SK-N-SH treated with all-trans-retinoic acid at 6 μM for 48 hours (cell line): ENCODE measurements around the gene ARL16.

Experiments
- SNAI2 ChIP-seq: fragments of 250-450 bp; sonication (Bioruptor Pico); IDR thresholded peaks from 2 replicates; pipeline ENCODE4 v1.5.0; 2020; ENCODE audit warnings: mild to moderate bottlenecking, moderate library complexity
- ZNF70 ChIP-seq: fragments of 450-650 bp; formaldehyde crosslinking; IDR thresholded peaks from 2 replicates; pipeline ENCODE4 v1.5.0; 2020; ENCODE audit warnings: mild to moderate bottlenecking, moderate library complexity
- TF ChIP-seq, protein P1 (sequence below): fragments of 250-450 bp; sonication (Bioruptor Pico); IDR thresholded peaks from 2 replicates; pipeline ENCODE4 v1.8.0; 2021; ENCODE audit warnings: low read depth, mild to moderate bottlenecking, moderate library complexity, borderline replicate concordance
- TF ChIP-seq, protein P2 (sequence below): fragments of 250-450 bp; sonication (Bioruptor Pico); IDR thresholded peaks from 2 replicates; pipeline ENCODE4 v1.8.0; 2020; ENCODE audit warnings: mild to moderate bottlenecking, moderate library complexity, borderline replicate concordance
- TF ChIP-seq, protein P3 (sequence below): fragments of 250-450 bp; sonication (Bioruptor Pico); IDR thresholded peaks from 2 replicates; pipeline ENCODE4 v1.5.1; 2020; ENCODE audit warnings: low read depth, mild to moderate bottlenecking, moderate library complexity

DNA sequence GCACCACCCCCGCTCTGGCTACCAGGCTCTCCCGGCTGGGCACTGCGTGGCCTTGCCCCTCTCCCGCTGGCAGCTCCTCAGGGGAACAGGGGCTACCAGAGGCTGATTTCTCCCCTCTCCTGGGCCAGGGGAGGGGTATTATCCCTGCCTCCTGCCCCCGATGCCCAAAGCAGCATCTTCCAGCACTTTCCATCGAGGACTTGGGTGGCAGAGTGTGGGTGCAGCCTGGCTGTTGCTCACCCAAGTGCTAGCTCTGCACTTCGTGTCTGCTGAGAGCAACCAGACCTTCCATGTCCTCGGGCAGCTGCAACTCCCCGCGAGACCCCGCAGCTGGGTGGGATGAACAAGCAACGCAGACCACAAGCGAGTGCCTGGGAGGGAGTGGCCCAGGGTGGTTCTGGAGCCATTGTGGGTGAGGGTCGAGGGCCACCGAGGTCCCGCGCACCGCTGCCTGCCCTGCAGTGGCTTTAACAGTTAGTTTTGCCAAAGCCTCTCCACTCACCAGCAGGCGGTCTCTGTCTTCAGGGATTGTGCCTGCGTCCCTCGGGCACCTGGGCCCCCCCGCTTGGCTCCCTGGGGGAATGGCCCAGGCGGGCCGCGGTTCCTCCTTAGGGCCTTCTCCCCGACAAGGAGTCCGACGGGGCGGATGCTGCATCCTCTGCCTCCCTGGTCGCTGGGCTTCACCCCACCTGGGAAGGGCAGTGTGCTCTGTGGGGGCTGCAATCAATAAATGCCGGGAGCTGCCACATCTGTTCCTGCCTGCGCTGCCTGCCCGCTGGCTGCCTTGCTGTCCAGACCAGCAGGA is 36.9 kb upstream of the ARL16 start:
- TF ChIP-seq ZNF70 (CRISPR knock-in tag) (no peak), SNAI2 (CRISPR knock-in tag) (no peak)
- TF ChIP-seq, protein P1, sequence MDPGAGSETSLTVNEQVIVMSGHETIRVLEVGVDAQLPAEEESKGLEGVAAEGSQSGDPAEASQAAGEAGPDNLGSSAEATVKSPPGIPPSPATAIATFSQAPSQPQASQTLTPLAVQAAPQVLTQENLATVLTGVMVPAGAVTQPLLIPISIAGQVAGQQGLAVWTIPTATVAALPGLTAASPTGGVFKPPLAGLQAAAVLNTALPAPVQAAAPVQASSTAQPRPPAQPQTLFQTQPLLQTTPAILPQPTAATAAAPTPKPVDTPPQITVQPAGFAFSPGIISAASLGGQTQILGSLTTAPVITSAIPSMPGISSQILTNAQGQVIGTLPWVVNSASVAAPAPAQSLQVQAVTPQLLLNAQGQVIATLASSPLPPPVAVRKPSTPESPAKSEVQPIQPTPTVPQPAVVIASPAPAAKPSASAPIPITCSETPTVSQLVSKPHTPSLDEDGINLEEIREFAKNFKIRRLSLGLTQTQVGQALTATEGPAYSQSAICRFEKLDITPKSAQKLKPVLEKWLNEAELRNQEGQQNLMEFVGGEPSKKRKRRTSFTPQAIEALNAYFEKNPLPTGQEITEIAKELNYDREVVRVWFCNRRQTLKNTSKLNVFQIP (CRISPR knock-in tag) = no peak
- TF ChIP-seq, protein P2, sequence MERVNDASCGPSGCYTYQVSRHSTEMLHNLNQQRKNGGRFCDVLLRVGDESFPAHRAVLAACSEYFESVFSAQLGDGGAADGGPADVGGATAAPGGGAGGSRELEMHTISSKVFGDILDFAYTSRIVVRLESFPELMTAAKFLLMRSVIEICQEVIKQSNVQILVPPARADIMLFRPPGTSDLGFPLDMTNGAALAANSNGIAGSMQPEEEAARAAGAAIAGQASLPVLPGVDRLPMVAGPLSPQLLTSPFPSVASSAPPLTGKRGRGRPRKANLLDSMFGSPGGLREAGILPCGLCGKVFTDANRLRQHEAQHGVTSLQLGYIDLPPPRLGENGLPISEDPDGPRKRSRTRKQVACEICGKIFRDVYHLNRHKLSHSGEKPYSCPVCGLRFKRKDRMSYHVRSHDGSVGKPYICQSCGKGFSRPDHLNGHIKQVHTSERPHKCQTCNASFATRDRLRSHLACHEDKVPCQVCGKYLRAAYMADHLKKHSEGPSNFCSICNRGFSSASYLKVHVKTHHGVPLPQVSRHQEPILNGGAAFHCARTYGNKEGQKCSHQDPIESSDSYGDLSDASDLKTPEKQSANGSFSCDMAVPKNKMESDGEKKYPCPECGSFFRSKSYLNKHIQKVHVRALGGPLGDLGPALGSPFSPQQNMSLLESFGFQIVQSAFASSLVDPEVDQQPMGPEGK (CRISPR knock-in tag) = no peak
- TF ChIP-seq, protein P3, sequence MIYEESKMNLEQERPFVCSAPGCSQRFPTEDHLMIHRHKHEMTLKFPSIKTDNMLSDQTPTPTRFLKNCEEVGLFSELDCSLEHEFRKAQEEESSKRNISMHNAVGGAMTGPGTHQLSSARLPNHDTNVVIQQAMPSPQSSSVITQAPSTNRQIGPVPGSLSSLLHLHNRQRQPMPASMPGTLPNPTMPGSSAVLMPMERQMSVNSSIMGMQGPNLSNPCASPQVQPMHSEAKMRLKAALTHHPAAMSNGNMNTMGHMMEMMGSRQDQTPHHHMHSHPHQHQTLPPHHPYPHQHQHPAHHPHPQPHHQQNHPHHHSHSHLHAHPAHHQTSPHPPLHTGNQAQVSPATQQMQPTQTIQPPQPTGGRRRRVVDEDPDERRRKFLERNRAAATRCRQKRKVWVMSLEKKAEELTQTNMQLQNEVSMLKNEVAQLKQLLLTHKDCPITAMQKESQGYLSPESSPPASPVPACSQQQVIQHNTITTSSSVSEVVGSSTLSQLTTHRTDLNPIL (CRISPR knock-in tag) = no peak
